ENCODE data around the gene SRC. TPM values are rescaled to one million over a fixed set of nuclear protein-coding genes. Genes with fewer than 3 reads are reported as not detected.

SRC gene
- total and polyA plus RNA-seq, 2 donors (not counting 3 experiments of a cell fraction or from before 2014, with no cell fraction given) = 22.6 to 29.4 TPM

DNA sequence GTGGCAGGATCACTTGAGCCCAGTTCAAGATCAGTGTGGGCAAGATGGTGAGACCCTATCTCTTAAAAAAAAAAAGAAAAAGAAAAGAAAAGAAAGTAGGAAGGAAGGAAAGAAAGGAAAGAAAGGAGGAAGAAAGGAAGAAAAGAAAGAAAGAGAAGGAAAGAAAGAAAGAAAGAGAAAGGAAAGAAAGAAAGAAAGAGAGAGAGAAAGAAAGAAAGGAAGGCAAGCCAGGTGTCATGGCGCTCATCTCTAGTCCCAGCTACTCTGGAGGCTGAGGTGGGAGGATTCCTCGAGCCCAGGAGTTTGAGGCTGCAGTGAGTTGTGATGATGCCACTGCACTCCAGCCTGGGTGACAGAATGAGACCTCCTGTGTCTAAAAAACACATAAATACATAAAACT is 11.5 kb upstream of the SRC start:
- H3K9ac ChIP-seq (replicated peaks; ENCODE audit: extremely low read depth, insufficient read depth, low read length) = no peak overlapping the region
- FAIRE-seq (no peak), DNase-seq (ENCODE audit: low read depth, low spot score) (no peak)
- dilution Hi-C loops (cut with MboI; ENCODE audit: extremely low pct_ligation_motif_present, low sequenced_read_pairs) (no loop called here), intact Hi-C loops (cut with micrococcal nuclease) (no loop called here)
- H3K9me3 ChIP-seq (replicated peaks; ENCODE audit: control insufficient read depth, insufficient read depth, low read length) = no peaks in the 10 kb centered on the region
- POLR2A ChIA-PET = interaction anchor here (0.6 kb wide), 1 partner anchor 32 kb away, joined by 6 read pairs; no protein-coding TSS in a partner anchor
- H4K20me1 ChIP-seq (replicated peaks; ENCODE audit: control insufficient read depth, extremely low read depth, insufficient read depth, low read length) = no peaks in the 10 kb centered on the region
- H3K79me2 ChIP-seq (ENCODE audit: control insufficient read depth, insufficient read depth, low read length) = no peaks in the 10 kb centered on the region
- H3K27me3 ChIP-seq (ENCODE audit: control insufficient read depth in 2 of 2, insufficient read depth in 2 of 2, low read length in 2 of 2) = no peaks in the 10 kb centered on the region
- H2AFZ ChIP-seq (ENCODE audit: low read depth, low read length) = no peak overlapping the region
- H3K9me1 ChIP-seq (replicated peaks; ENCODE audit: control insufficient read depth, extremely low read depth, insufficient read depth, low read length) = no peaks in the 10 kb centered on the region
- no TSS peak for BruUV-seq (replicated peaks)
- no peaks in the 10 kb centered on the region for H3K36me3 ChIP-seq (ENCODE audit: control insufficient read depth in 2 of 2, extremely low read depth in 1 of 2, insufficient read depth in 2 of 2, low read length in 2 of 2)
- H3K4me1 ChIP-seq (ENCODE audit: control insufficient read depth, extremely low read depth, insufficient read depth, low read length) = no peaks in the 10 kb centered on the region
- no peak overlapping the region for H3K4me2 ChIP-seq (ENCODE audit: insufficient read depth, low read length)
- no peak for TF ChIP-seq FOS (IDR thresholded peaks at IDR 0.05; ENCODE audit: borderline replicate concordance, insufficient read depth, low read length)
- TF ChIP-seq, protein P1, sequence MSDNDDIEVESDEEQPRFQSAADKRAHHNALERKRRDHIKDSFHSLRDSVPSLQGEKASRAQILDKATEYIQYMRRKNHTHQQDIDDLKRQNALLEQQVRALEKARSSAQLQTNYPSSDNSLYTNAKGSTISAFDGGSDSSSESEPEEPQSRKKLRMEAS (IDR thresholded peaks at IDR 0.05; ENCODE audit: insufficient read depth, insufficient read length) = no peak
- TF ChIP-seq, protein P2, sequence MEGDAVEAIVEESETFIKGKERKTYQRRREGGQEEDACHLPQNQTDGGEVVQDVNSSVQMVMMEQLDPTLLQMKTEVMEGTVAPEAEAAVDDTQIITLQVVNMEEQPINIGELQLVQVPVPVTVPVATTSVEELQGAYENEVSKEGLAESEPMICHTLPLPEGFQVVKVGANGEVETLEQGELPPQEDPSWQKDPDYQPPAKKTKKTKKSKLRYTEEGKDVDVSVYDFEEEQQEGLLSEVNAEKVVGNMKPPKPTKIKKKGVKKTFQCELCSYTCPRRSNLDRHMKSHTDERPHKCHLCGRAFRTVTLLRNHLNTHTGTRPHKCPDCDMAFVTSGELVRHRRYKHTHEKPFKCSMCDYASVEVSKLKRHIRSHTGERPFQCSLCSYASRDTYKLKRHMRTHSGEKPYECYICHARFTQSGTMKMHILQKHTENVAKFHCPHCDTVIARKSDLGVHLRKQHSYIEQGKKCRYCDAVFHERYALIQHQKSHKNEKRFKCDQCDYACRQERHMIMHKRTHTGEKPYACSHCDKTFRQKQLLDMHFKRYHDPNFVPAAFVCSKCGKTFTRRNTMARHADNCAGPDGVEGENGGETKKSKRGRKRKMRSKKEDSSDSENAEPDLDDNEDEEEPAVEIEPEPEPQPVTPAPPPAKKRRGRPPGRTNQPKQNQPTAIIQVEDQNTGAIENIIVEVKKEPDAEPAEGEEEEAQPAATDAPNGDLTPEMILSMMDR (IDR thresholded peaks at IDR 0.05; ENCODE audit: extremely low read depth in 1 of 2, insufficient read depth in 1 of 2, low read depth in 1 of 2, low read length in 2 of 2) = no peak
- no peak for TF ChIP-seq EZH2 (IDR thresholded peaks at IDR 0.05; ENCODE audit: borderline replicate concordance, low read depth, low read length, severe bottlenecking)
- TF ChIP-seq MYC (IDR thresholded peaks at IDR 0.05; ENCODE audit: low read depth, low read length) = no peak
- TF ChIP-seq POLR2AphosphoS5 (IDR thresholded peaks at IDR 0.05; ENCODE audit: insufficient read depth, low read depth, low read length) = no peak
- TF ChIP-seq POLR2A (IDR thresholded peaks at IDR 0.05; ENCODE audit: low read depth, low read length) = no peak
- TF ChIP-seq GATA2 (IDR thresholded peaks at IDR 0.05; ENCODE audit: insufficient read depth, insufficient read length, low read depth, low read length) = no peak
- H3K27ac ChIP-seq (ENCODE audit: insufficient read depth, low read depth, low read length) = no peak overlapping the region
- no peak overlapping the region for H3K4me3 ChIP-seq (replicated peaks in 1 of 3; ENCODE audit: insufficient read depth in 1 of 3, low read depth in 1 of 3, low read length in 3 of 3)
- CTCF ChIA-PET = interaction anchor here (0.6 kb wide), 1 partner anchor 64 kb away, joined by 3 read pairs; no protein-coding TSS in a partner anchor

Measured in endothelial cell of umbilical vein (primary cell).